Activated T-cell treated with anti-CD3 and anti-CD28 coated beads for 24 hours (primary cell): ENCODE results near the gene EML6.
"Not testable (repeated sequence)": the region's sequence is repeated elsewhere in the genome, so short reads cannot be mapped to it uniquely, and the experiment has no call there.

Source experiments
- DNase-seq: peaks from one replicate; pipeline ENCODE4 v3.0.0-alpha.2; 2020; ENCODE audit warnings: low read depth

The EML6 gene

GRCh38 chr2:54850171-54851122 is 127.0 kb downstream of the EML6 start:
- no peak for DNase-seq

- no peak for DNase-seq
Observed at GRCh38 chr2:54853616-54854310, 130.3 kb downstream of the EML6 start.

- DNase-seq, result no peak
Observed at GRCh38 chr2:54855434-54855833, 132.0 kb downstream of the EML6 start.

GRCh38 chr2:54858021-54858681 is 134.7 kb downstream of the EML6 start:
- no peak for DNase-seq

- no peak for DNase-seq
Observed at GRCh38 chr2:54859416-54859815, 136.0 kb downstream of the EML6 start.

GRCh38 chr2:54859997-54860701 is 136.7 kb downstream of the EML6 start:
- no peak for DNase-seq

GRCh38 chr2:54862229-54862628 is 138.8 kb downstream of the EML6 start:
- DNase-seq, result no peak

- DNase-seq, result no peak
Observed at GRCh38 chr2:54862742-54863141, 139.3 kb downstream of the EML6 start.

GRCh38 chr2:54863660-54864059 is 140.2 kb downstream of the EML6 start:
- no peak for DNase-seq

GRCh38 chr2:54864096-54864495 is 140.6 kb downstream of the EML6 start:
- no peak for DNase-seq

GRCh38 chr2:54864727-54865126 is 141.3 kb downstream of the EML6 start:
- DNase-seq, result no peak

GRCh38 chr2:54866179-54866578 is 142.7 kb downstream of the EML6 start:
- no peak for DNase-seq

GRCh38 chr2:54866868-54867267 is 143.4 kb downstream of the EML6 start:
- DNase-seq, result no peak

GRCh38 chr2:54867457-54867856 is 144.0 kb downstream of the EML6 start:
- DNase-seq, result no peak

- no peak for DNase-seq
Observed at GRCh38 chr2:54871457-54872107, 148.1 kb downstream of the EML6 start.

GRCh38 chr2:54872780-54873179 is 149.3 kb downstream of the EML6 start:
- no peak for DNase-seq

- not testable (repeated sequence) for DNase-seq
Observed at GRCh38 chr2:54873236-54873635, 149.8 kb downstream of the EML6 start.

- DNase-seq, result no peak
Observed at GRCh38 chr2:54876764-54877163, 153.3 kb downstream of the EML6 start.

GRCh38 chr2:54878182-54878581 is 154.7 kb downstream of the EML6 start:
- DNase-seq, result no peak

GRCh38 chr2:54879032-54879431 is 155.6 kb downstream of the EML6 start:
- no peak for DNase-seq

- no peak for DNase-seq
Observed at GRCh38 chr2:54879598-54880332, 156.3 kb downstream of the EML6 start.
